NCI-H2171 (cell line): ENCODE data around the gene C10orf105.

Experiments used
- DNase-seq: peaks from one replicate; lab custom pipeline; 2025; lab: John Stamatoyannopoulos, UW

Gene C10orf105

GRCh38 chr10:71675295-71675970, 44.1 kb downstream of the C10orf105 start:
- DNase-seq, result no peak

DNA sequence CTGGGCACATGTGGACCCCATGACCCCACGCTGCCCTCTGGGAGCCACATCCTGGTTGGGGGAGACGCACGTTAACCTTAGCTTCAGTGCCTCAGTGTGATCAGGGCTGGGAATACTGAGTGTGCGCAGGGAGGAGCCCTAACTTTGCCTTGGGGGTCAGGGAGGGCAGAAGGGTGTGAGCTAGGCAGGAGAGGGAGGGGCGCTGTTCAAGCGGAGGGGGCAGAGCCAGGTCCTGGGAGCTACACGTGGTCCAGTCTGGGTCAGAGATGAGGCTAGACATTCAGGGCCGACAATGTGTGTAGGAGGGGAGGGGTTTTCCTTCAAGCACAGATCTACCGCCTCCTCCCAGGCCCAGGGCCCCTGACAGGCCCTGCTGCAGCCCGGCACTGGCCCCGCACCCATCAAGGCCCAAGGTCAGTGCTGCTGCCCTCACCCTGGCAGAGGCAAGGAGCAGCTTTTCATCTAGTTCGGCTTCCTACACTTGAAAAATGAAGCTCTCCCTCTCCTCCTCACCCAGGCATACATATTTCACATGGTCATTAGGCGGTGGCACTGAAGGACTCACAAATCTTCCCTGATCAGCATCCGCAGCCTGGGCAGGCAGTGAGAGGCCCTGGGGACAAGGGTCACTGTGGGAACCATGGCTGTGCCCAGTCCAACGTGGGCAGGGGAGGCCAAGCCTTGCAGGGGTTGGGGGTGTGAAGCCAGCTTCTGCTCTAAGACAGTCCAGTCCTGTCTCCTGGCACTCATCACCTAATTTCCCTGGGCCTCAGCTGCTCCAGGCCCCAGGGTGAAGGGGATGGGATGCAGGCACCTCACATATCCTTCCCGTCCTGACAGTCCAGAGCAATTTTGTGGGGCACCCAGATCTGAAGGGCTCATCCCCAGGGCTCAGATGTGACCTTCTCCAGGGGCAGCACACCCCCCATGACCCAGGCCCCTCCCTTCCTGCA, 47.3 kb downstream of the C10orf105 start:
- no peak for DNase-seq

DNA sequence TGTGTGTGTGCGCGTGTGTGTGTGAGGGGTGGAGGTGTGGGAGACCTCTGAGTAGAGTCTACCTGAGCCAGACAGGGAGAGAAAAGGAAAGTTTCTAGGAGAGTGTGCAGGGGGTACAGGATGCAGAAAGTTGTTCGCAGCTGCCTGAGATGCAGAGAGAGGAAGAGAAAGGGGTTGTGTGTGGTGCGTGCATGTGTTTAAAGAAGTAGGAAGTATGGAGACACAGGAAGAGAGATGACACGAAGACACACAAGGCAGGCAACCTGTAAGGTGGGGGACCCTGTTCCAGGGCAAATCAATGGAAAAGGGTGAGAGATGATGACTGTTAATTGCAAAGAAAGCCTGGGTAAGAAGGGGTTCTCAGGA, 52.2 kb downstream of the C10orf105 start:
- no peak for DNase-seq

- no peak for DNase-seq
Observed at GRCh38 chr10:71666639-71667386, 52.8 kb downstream of the C10orf105 start.

- DNase-seq, result no peak
Observed at GRCh38 chr10:71665456-71665855, 54.1 kb downstream of the C10orf105 start.

DNA sequence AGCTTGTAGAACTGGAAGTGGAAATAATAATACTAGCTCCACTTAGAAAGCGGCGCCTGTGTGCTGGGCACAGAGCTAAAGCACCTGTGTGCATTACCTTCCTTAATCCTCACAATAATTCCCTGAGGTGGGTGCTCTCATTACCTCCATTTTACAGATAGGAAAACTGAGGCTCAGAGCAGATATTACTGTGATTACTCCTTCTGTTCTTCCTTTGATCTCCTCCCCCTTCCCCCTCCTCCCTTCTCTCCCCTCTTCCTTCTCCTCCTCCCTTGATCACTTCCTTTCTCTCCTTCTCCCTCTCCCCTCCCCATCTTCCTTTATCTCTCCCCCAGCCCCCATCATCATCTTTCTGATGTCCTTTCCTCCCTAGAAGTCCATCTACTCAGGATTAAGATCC, 55.0 kb downstream of the C10orf105 start:
- no peak for DNase-seq

GRCh38 chr10:71663311-71663710, 56.3 kb downstream of the C10orf105 start:
- DNase-seq, result no peak

GRCh38 chr10:71661779-71662336, 57.7 kb downstream of the C10orf105 start:
- no peak for DNase-seq
